ENCODE measurements around the gene ZBED4. TPM values are rescaled to one million over a fixed set of nuclear protein-coding genes. Genes with fewer than 3 reads are reported as not detected.

The ZBED4 gene
- total and polyA plus RNA-seq, 8 donors, result 12.8 to 19.8 (median 15.1) TPM

GRCh38 chr22:49900441-49901230 is 47.0 kb downstream of the ZBED4 start:
- no peaks in the 10 kb centered on the region for H3K27me3 ChIP-seq
- TF ChIP-seq CTCF (IDR thresholded peaks at IDR 0.05), result no peak
- peaks cover 0 to 60% of the 10 kb centered on the region in 2 donors for H3K36me3 ChIP-seq
- no peaks in the 10 kb centered on the region for H3K4me1 ChIP-seq
- DNase-seq, result peak in 1 of 4 donors; percentile 20
- H3K27ac ChIP-seq, result no peak overlapping the region
- no peak for ATAC-seq
- H3K9me3 ChIP-seq, result no peaks in the 10 kb centered on the region
- H3K4me3 ChIP-seq, result no peak overlapping the region
- intact Hi-C loops (cut with DNase I), result no loop called here

- DNase-seq, result no peak
- TF ChIP-seq CTCF (IDR thresholded peaks at IDR 0.05), result no peak
- Histone ChIP-seq H3K27ac (no peak overlapping the region), H3K27me3 (no peaks in the 10 kb centered on the region), H3K36me3 (peaks cover 0 to 68% of the 10 kb centered on the region in 2 donors), H3K9me3 (no peaks in the 10 kb centered on the region), H3K4me3 (no peak overlapping the region), H3K4me1 (no peaks in the 10 kb centered on the region)
- intact Hi-C loops (cut with DNase I), result no loop called here
- ATAC-seq, result no peak
These were observed 47.8 kb downstream of the ZBED4 start for GRCh38 chr22:49901457-49901856.

DNA sequence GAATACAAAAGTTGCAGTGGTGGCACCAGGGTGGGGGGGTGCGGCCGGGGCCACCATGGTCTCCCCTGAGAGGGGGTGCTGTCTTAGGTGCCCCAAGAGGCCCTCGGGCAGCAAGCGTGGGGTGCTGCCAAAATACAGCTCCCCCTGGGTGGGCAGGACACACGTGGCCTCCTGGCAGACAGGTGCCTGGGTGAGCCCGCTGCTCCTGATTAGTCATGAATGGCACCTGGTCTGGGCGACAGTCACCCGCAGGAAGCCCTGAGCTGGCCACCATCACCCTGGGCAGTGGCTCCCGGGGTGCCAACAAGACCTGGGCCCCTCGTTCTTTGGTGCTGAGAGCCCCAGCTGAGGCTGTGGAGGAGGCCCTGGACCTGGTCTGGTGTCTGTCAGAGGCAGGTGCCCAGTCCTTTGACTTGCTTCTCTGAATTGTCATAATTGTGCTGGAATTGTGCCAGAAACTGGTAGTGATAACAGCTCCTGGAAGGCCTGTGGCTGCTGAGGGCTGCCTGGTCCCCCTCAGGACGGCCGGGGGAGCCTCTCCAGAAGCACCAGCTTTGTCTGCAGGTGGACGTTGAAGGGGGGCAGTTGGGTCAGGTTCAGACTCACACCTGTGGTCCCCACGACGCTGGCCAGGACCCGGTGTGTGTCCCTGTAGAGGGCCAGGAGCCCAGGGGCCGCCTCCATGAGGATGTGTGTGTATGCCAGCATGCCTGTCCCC is 49.8 kb downstream of the ZBED4 start:
- no peaks in the 10 kb centered on the region for H3K27me3 ChIP-seq
- H3K27ac ChIP-seq, result no peak overlapping the region
- no peak for TF ChIP-seq CTCF (IDR thresholded peaks at IDR 0.05)
- H3K4me3 ChIP-seq, result no peak overlapping the region
- intact Hi-C loops (cut with DNase I), result no loop called here
- no peaks in the 10 kb centered on the region for H3K9me3 ChIP-seq
- DNase-seq (no peak), ATAC-seq (no peak)
- H3K4me1 ChIP-seq, result no peaks in the 10 kb centered on the region
- H3K36me3 ChIP-seq, result peaks cover 0 to 89% of the 10 kb centered on the region in 2 donors

- Histone ChIP-seq H3K4me3 (no peak overlapping the region), H3K36me3 (peaks cover 0 to 94% of the 10 kb centered on the region in 2 donors), H3K27me3 (no peaks in the 10 kb centered on the region), H3K4me1 (no peaks in the 10 kb centered on the region), H3K9me3 (no peaks in the 10 kb centered on the region), H3K27ac (no peak overlapping the region)
- ATAC-seq, result no peak
- TF ChIP-seq CTCF (IDR thresholded peaks at IDR 0.05), result no peak
- intact Hi-C loops (cut with DNase I), result no loop called here
- no peak for DNase-seq
These were observed 50.4 kb downstream of the ZBED4 start for GRCh38 chr22:49904040-49904369.

DNA sequence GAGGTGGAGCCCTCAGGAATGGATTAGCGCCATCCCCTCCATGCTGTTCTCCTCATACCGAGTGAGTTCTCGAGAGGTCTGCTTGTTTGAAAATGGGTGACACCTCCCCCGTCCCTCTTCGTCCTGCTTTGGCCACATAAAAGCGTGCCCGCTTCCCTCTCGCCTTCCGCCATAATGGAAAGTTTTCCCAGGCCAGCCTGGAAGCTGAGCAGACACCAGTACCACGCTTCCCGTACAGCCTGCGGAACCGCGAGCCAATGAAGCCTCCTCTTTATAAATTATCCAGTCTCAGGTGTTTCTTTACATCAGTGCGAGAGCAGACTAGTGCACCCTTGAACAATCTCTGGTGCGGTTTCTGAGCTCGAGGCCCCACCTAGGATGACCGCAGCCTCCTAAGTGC is 51.8 kb downstream of the ZBED4 start:
- H3K27me3 ChIP-seq, result no peaks in the 10 kb centered on the region
- DNase-seq (no peak), ATAC-seq (no peak)
- intact Hi-C loops (cut with DNase I), result no loop called here
- H3K4me3 ChIP-seq, result no peak overlapping the region
- no peak for TF ChIP-seq CTCF (IDR thresholded peaks at IDR 0.05)
- no peaks in the 10 kb centered on the region for H3K9me3 ChIP-seq
- H3K27ac ChIP-seq, result no peak overlapping the region
- H3K36me3 ChIP-seq, result peaks cover 0 to 100% of the 10 kb centered on the region in 2 donors
- no peaks in the 10 kb centered on the region for H3K4me1 ChIP-seq
